GM21528 (cell line): ENCODE data around the gene AFG3L2.
"Not testable (repeated sequence)": the region's sequence is repeated elsewhere in the genome, so short reads cannot be mapped to it uniquely, and the experiment has no call there.

Experiments
- ATAC-seq: cut with Tn5 transposase; IDR thresholded peaks from one replicate; pipeline ENCODE4 v1.9.1; 2021; ENCODE audit warnings: mild to moderate bottlenecking, moderate library complexity; ENCODE audit not compliant: unreplicated experiment, low FRiP score

AFG3L2 gene

GRCh38 chr18:12376754-12377555, at the start of gene AFG3L2:
Gene AFG3L2 (minus strand): TSS chr18:12377227. CDS start chr18:12377082, 145 bp downstream.
- ATAC-seq = peak; percentile 91

DNA sequence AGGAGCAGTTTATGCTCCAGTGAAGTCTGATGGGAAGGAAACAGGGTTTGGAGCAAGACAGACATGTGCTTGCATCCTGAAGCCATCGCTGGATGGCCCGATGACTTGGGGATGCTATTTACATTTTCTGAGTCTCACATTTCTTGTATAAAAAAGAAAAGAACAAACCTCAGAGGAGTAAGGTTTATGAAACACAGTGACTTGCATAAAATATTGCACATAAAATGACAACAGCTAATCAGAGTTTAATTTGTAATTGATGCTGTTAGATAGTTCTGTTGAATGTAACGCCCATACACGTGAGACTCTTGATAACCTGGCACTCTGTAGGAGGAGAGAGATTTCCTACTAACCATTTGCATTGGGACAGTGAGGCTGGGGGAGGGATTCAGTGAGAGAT, 47.2 kb upstream of the AFG3L2 start:
- no peak for ATAC-seq

DNA sequence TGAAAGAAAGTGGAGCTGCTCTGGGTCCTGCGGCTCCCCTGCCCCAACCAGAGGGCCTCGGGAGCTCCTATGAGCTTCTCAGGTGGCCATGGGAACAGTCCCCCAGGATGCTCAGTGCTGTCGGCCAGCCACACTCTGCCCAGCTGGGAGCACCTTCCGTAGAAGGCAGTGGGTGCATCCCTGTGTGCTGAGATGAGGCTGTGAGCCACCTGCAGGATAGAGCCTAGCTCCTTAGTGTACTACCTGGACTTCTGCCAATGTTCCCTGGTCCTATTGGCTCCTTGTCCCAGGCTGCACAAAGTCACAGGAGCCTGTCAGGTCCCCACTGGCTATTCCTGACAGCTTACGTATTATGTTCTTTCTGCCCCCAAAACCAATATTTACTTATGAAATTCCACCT, 46.8 kb upstream of the AFG3L2 start:
- ATAC-seq = no peak

DNA sequence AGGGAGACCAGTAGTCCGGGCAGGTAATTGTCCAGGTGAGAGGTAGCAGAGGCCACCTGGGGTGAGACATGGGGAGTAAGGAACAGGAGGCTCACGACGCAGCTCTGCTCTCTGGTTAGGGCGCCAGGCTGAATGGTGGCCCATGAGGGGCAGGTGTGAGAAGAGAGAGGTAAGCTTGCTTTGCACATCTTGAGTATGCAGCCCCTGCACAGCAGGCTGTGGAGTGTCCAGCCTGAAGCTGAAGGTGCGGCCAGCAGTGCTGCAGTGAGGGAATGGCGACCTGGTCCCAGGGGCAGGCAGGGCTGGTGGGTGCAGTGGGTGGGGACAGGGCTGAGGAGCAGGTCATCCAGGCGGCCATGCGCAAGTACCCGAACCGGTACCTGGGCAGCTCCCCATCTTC, 46.4 kb upstream of the AFG3L2 start:
- ATAC-seq = no peak

DNA sequence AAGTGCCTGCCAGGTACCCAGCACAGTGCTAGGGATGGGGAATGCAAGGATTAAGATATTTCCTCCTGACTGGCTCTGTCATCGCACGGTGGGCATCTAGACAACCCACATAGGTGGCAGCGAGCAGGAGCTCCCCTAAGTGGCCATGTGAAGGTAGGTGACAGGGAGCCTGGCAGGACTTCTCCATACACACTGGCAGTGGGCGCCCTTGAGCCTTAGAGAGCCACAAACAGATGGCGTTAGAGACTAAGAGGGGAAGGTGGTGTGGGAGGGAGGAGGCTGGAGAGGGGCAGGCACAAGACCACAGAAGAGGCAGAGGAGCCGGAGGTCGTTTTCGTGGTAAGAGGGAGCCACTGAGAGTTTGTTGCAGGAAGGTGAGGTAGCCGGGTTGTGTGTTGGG, 45.9 kb upstream of the AFG3L2 start:
- ATAC-seq = no peak

GRCh38 chr18:12421732-12422131, 44.7 kb upstream of the AFG3L2 start:
- ATAC-seq = no peak

- ATAC-seq = no peak
These were observed 43.9 kb upstream of the AFG3L2 start for GRCh38 chr18:12420821-12421421.

DNA sequence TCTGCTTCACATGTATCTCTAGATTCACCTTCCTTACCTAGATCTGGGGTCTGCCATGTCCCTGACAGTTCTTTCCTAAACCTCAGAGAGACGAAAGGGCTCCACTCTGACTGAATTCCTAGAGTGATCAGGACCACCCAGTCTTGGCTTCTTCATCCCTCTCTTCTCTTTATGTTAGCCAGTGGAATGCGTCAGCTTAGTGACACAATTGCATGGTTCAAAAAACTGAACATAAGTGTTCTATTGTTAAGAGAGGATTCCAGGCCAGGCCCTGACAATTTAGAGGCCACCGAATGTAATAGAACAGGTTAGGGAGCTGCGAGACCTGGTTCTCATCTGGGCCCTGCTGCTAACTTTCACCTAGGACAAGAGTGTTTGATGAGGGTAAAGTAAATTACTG, 40.7 kb upstream of the AFG3L2 start:
- no peak for ATAC-seq

DNA sequence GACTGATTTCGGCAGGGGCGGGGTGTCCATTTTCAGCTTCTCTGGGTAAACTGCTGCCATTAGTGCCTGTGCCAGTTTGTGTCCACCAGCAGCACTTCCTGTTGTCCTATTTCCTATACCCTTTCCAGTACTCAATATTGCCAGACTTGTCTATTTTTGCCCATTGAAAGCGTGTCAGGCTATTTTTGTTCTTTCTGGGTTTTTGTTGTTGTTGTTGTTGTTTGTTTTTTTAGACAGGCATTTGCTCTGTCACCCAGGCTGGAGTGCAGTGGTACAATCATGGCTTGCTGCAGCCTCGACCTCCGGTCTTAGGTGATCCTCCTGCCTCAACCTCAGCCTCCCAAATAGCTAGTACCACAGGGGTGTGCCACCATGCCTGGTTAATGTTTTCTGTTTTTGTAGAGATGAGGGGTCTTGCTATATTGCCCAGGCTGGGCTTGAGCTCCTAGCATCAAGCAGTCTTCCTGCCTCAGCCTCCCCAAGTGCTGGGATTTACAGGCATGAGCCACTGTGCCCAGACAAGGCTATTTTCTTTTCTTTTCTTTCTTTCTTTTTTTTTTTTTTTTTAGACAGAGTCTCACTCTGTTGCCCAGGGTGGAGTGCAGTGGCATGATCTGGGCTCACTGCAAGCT, 39.2 kb upstream of the AFG3L2 start:
- ATAC-seq = no peak

GRCh38 chr18:12411456-12411855, 34.4 kb upstream of the AFG3L2 start:
- ATAC-seq = no peak

DNA sequence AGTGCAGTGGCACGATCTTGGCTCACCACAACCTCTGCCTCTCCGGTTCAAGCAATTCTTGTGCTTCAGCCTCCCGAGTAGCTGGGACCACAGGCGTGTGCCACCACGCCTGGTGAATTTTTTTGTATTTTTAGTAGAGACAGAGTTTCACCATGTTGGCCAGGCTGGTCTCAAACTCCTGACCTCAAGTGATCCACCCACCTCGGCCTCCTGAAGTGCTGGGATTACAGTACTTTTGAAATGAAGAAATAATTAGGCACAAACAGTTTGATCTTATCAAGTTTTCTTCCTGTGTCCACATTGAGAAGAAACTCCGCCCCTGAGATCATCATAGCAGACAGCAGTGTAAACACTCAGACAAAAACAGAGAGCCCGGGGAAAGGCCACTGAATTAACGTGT, 33.7 kb upstream of the AFG3L2 start:
- not testable (repeated sequence) for ATAC-seq

GRCh38 chr18:12410081-12410481, 33.1 kb upstream of the AFG3L2 start:
- ATAC-seq = no peak

GRCh38 chr18:12409469-12409868, 32.4 kb upstream of the AFG3L2 start:
- no peak for ATAC-seq

DNA sequence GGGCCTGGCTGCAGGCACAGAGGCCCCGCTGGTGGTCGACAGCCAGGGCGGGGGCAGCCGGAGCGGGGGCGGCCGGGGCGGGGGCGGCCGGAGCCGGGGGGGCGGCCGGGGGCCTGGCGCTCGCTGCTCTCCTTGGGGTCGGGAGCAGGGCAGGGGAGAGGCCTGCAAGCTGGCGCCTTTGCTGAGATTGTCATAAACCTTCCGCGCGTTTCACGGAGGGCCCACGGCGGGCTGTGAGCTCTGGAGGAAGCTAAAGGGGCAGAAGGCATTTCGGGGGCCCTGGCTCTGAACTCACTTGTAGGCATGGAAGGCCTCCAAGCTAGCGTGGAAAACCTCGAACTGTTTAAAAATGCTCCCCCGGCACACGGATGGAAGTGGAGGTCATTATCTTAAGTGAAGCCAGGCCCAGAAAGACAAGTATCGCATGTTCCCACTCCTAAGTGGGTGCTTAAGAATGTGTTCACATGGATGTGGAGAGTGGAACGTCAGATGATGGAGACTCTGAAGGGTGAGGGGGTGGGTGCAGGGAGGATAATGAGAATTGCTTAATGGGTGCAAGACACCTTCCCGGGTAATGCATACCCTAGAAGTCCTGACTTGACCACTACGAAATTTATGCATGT, 31.3 kb upstream of the AFG3L2 start:
- no peak for ATAC-seq

GRCh38 chr18:12406371-12407111, 29.5 kb upstream of the AFG3L2 start:
- ATAC-seq = no peak

DNA sequence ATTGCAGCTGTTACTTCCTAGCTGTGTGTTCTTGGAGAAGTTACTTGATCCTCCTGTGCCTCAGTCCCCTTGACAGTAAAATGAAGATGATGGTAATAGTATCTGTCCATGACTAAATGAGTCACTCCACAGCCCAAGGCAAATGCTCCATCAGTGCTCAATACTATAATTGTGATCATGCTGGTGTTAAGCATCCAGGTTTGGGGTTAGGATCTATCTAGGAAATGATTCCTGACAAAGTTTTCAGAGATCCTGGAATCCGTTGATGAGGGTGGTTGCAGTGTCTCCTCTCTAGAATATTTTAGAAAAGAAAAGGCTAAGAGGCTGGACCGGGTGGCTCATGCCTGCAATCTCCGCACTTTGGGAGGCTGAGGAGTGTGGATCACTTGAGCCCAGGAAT, 28.0 kb upstream of the AFG3L2 start:
- no peak for ATAC-seq

DNA sequence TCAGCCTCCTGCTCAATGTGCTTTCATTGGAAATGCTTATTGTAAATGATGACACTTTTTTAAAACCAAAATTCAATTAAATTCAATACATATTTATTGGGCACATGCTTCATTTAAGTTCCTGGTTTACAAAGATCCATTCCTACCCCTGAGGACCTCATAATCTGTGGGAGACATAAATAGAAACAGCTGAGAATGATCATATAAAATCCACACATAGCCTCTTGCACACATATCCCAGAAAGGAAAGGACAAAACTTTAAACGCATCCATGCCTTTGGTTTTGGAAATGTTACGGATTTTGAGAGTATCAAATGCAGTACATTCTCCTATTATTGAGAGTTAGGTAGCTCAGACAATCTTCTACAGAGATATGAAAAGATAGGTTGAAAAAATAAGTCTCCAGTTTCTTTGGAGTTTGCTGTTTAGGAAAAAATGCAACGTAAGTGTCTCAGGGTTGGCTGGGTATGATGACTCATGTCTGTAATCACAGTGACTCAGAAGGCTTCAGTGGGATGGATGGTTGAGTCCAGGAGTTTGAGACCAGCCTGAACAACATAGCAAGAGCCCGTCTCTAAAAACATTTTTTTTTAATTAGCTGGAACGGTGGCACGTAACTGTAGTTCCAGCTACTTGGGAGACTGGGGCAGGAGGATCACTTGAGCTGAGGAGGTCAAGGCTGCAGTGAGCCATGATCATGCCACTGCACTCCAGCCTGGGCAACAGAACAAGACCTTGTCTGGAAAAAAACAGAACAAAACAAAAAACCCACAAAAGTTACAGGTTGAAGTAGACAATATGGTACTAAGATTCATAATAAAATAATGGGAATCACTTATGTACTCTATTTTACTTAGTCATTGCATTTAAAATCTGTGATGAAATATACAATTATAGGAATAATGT, 26.8 kb upstream of the AFG3L2 start:
- no peak for ATAC-seq

GRCh38 chr18:12401881-12402280, 24.9 kb upstream of the AFG3L2 start:
- no peak for ATAC-seq

- no peak for ATAC-seq
These were observed 22.2 kb upstream of the AFG3L2 start for GRCh38 chr18:12399231-12399630.

GRCh38 chr18:12398625-12399024, 21.6 kb upstream of the AFG3L2 start:
- ATAC-seq = no peak
